Right lobe of liver (tissue), 6 donors: ENCODE results near the gene RNF44. TPM values are rescaled to one million over a fixed set of nuclear protein-coding genes. Genes with fewer than 3 reads are reported as not detected.

ENCODE experiments used
- ATAC-seq, 4 donors: fragments of 200-7000 bp; cut with Tn5 transposase; one replicate each; pipeline ENCODE4 v1.9.1; 2020; ENCODE audit warnings: mild to moderate bottlenecking in 4 of 4, moderate library complexity in 4 of 4
- DNase-seq, 3 donors: peaks; one replicate each; pipeline ENCODE4 v3.0.0-alpha.2; 2020
- H3K27ac ChIP-seq, 3 donors: fragments of 200-600 bp; one replicate each; pipeline ENCODE4 v1.8.0; 2022
- H3K27me3 ChIP-seq, 2 donors: fragments of 200-600 bp; one replicate each; pipeline ENCODE4 v1.8.0; 2022
- H3K36me3 ChIP-seq, 4 donors: fragments of 200-600 bp; sonication (generic) in 1 of 4; one replicate each; pipeline versions ENCODE4 v1.5.1 to v1.8.0; 2017 to 2022; ENCODE audit warnings: control low read depth in 1 of 4
- H3K4me1 ChIP-seq, 4 donors: fragments of 200-600 bp; sonication (generic) in 1 of 4; one replicate each; pipeline versions ENCODE4 v1.5.1 to v1.8.0; 2017 to 2022; ENCODE audit warnings: control low read depth in 1 of 4
- H3K4me3 ChIP-seq, 3 donors: fragments of 200-600 bp; one replicate each; pipeline ENCODE4 v1.8.0; 2022
- H3K9me3 ChIP-seq, 4 donors: fragments of 200-600 bp; sonication (generic) in 1 of 4; one replicate each; pipeline versions ENCODE4 v1.5.1 to v1.8.0; 2017 to 2022; ENCODE audit warnings: control low read depth in 1 of 4
- POLR2A ChIP-seq: fragments of 450-650 bp; IDR thresholded peaks from one replicate; pipeline ENCODE4 v1.6.1; 2017; ENCODE audit warnings: antibody characterized with exemption, mild to moderate bottlenecking
- WGBS: methylation state at CpG from one replicate; pipeline ENCODE4 v1.1.6; 2018; ENCODE audit warnings: low coverage, low lambda C conversion rate; ENCODE audit not compliant: insufficient coverage; ENCODE audit errors: missing lambda C conversion rate; 5-methylcytosine and 5-hydroxymethylcytosine counted together
- intact Hi-C, 2 donors: fragments of 100-400 bp; cut with DNase I; formaldehyde crosslinking; loops; one replicate each; pipeline versions ENCODE4 v1.11.2 to v1.14.1; 2022
- total RNA-seq, 6 experiments: library from RNA; depleted of rRNA in 2 of 6; stranded (reverse); fragments of >200 nt in 2 of 6; fragmentation: NEBNext Ultra II Directional in 3 of 6; extraction: Animal tissue kit (Norgen Biotek cat#: 25700) in 3 of 6; gene quantifications; one replicate each; pipeline versions ENCODE4 v1.1.0 to v1.2.4, GENCODE V29; 2016 to 2023
- TF ChIP-seq, protein P1 (sequence below), 4 donors: fragments of 200-600 bp in 3 of 4; fragments of 450-650 bp in 1 of 4; IDR thresholded peaks; one replicate each; pipeline versions ENCODE4 v1.5.1 to v1.8.0; 2016 to 2022; ENCODE audit warnings: antibody characterized with exemption in 4 of 4, mild to moderate bottlenecking in 2 of 4
- donor health status: DM: no; HTN: yes; CAD: no.
- donor health status: DM: no; HTN: no; CAD: no.
- donor health status: DM: no; HTN: no; CAD: no.
- donor health status: DM: no; HTN: yes; CAD: no.
- donor health status: DM: no; HTN: yes; CAD: no.

Gene RNF44
- total RNA-seq, 6 experiments from 2014 or later, result 5.1 to 16.3 (median 12.7) TPM

GRCh38 chr5:176535101-176535663 lies 2.0 kb downstream of the RNF44 start:
- Histone ChIP-seq H3K27me3 (no peaks in the 10 kb centered on the region), H3K27ac (peak overlapping the region; percentile 64 to 97 (median 97)), H3K9me3 (no peaks in the 10 kb centered on the region), H3K36me3 (peaks cover 0 to 17% (median 4%) of the 10 kb centered on the region in 4 donors), H3K4me3 (peak overlapping the region; percentile 83 to 93 (median 92)), H3K4me1 (peaks cover 0 to 37% (median 25%) of the 10 kb centered on the region in 4 donors)
- 54% methylated on average over 6 of the region's 11 CpGs for WGBS
- intact Hi-C loops, result loop anchor here in 1 of 2 donors (10.0 kb wide), 1 partner anchor 90 kb away; the partner anchor contains the start of gene FAF2
- TF ChIP-seq, protein P1, sequence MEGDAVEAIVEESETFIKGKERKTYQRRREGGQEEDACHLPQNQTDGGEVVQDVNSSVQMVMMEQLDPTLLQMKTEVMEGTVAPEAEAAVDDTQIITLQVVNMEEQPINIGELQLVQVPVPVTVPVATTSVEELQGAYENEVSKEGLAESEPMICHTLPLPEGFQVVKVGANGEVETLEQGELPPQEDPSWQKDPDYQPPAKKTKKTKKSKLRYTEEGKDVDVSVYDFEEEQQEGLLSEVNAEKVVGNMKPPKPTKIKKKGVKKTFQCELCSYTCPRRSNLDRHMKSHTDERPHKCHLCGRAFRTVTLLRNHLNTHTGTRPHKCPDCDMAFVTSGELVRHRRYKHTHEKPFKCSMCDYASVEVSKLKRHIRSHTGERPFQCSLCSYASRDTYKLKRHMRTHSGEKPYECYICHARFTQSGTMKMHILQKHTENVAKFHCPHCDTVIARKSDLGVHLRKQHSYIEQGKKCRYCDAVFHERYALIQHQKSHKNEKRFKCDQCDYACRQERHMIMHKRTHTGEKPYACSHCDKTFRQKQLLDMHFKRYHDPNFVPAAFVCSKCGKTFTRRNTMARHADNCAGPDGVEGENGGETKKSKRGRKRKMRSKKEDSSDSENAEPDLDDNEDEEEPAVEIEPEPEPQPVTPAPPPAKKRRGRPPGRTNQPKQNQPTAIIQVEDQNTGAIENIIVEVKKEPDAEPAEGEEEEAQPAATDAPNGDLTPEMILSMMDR (IDR thresholded peaks at IDR 0.05), result no peak
- TF ChIP-seq POLR2A, result peak; percentile 45
- DNase-seq (no peak), ATAC-seq (no peak)

DNA sequence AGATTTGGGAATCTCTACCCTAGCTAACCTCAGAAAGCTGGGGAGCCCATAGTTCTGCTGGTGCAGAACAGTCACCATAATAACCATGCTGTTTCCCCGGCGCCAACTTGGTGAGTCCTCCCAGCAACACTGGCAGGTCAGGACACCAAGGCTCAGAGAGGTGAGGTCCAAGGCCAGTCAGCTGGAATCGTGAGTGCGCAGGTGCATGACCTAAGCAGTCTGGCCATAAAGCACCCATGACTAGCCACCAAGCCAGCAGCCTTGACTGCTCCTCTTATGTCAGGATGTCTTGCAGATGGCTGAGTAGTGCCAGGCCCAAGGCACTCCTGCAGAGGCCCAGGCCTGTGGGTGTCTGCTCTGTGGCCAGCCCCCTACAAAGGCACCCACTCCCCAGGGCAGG lies 2.6 kb downstream of the RNF44 start:
- no CpG with 5 or more reads among the region's 4 CpGs for WGBS
- Histone ChIP-seq H3K9me3 (no peaks in the 10 kb centered on the region), H3K27me3 (no peaks in the 10 kb centered on the region), H3K4me3 (peak overlapping the region in 1 of 3 donors; percentile 83), H3K36me3 (peaks cover 0 to 19% (median 6%) of the 10 kb centered on the region in 4 donors), H3K4me1 (peaks cover 0 to 37% (median 25%) of the 10 kb centered on the region in 4 donors), H3K27ac (peak overlapping the region; percentile 64 to 97 (median 97))
- DNase-seq (peak; percentile 65 to 84 (median 81)), ATAC-seq (peak in 3 of 4 donors; percentile 3 to 8 (median 5))
- no peak for TF ChIP-seq POLR2A
- TF ChIP-seq, protein P1 (IDR thresholded peaks at IDR 0.05), result no peak
- intact Hi-C loops, result loop anchor here in 1 of 2 donors (10.0 kb wide), 1 partner anchor 90 kb away; the partner anchor contains the start of gene FAF2

GRCh38 chr5:176533894-176534611 lies 3.1 kb downstream of the RNF44 start:
- peak overlapping the region; percentile 64 to 97 (median 97) for H3K27ac ChIP-seq
- no peaks in the 10 kb centered on the region for H3K9me3 ChIP-seq
- ATAC-seq (peak; percentile 27 to 46 (median 35)), DNase-seq (peak; percentile 79 to 91 (median 85))
- TF ChIP-seq, protein P1 (IDR thresholded peaks at IDR 0.05), result no peak
- no peak for TF ChIP-seq POLR2A
- H3K4me3 ChIP-seq, result peak overlapping the region in 1 of 3 donors; percentile 17
- intact Hi-C loops, result loop anchor here in 1 of 2 donors (10.0 kb wide), 1 partner anchor 89 kb away; the partner anchor contains the start of gene FAF2
- H3K4me1 ChIP-seq, result peaks cover 0 to 37% (median 25%) of the 10 kb centered on the region in 4 donors
- H3K27me3 ChIP-seq, result no peaks in the 10 kb centered on the region
- WGBS, result 0% methylated on average over 6 of the region's 10 CpGs
- peaks cover 0 to 25% (median 11%) of the 10 kb centered on the region in 4 donors for H3K36me3 ChIP-seq

DNA sequence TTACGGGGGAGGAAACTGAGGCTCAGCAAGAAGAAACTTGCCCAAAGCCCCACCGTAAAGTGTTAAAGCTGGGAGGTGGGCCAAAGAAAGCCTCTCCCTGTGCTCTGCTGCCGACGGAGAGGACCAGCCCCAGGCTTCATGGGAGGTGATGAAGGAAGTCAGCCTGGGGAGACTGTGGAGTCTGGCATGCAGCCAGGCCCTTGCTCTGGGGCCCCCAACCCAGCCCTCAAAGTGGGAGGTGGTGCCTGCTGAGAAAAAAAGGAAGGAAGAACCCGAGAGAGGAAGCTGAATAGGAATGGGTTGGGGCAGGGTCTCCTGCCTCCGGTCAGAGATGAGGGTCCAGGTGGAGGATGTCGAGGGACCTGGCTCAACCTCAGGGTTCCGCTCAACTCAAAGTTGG lies 3.8 kb downstream of the RNF44 start:
- Histone ChIP-seq H3K27me3 (no peaks in the 10 kb centered on the region), H3K27ac (peak overlapping the region; percentile 64 to 97 (median 97)), H3K9me3 (no peaks in the 10 kb centered on the region), H3K36me3 (peaks cover 0 to 31% (median 13%) of the 10 kb centered on the region in 4 donors), H3K4me3 (peak overlapping the region in 2 of 3 donors; percentile 0 to 17), H3K4me1 (peaks cover 0 to 37% (median 25%) of the 10 kb centered on the region in 4 donors)
- TF ChIP-seq POLR2A, result no peak
- TF ChIP-seq, protein P1 (IDR thresholded peaks at IDR 0.05), result no peak
- DNase-seq, result peak in 1 of 3 donors; percentile 51
- intact Hi-C loops, result loop anchor here in 1 of 2 donors (10.0 kb wide), 1 partner anchor 89 kb away; the partner anchor contains the start of gene FAF2
- ATAC-seq, result no peak
- 37% methylated on average over 5 of the region's 8 CpGs for WGBS
